NCI-H1436 (cell line): ENCODE results near the gene LRP2.
"Not testable (repeated sequence)": the region's sequence is repeated elsewhere in the genome, so short reads cannot be mapped to it uniquely, and the experiment has no call there.

Experiments
- DNase-seq: peaks from one replicate; lab custom pipeline; 2025; lab: John Stamatoyannopoulos, UW

LRP2 gene

DNA sequence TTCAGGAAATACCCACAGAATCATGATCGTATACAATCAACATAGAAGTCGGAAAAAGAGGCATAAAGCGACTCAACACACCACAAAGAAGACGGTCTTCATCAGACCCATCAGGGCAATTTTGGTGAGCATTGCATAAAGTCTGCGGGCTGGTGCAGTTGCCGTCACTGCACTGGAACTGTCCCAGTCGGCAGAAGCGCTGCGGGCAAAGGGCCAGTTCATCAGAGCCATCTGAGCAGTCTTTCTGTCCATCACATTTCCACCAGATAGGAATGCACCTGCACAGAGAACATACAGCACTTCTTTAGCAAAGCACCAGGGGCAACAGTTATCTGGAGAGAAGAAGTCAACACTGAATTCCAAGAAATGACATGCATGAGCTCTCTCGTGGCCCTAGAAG lies 187.2 kb downstream of the LRP2 start:
- DNase-seq: no peak

- DNase-seq: no peak
Observed at GRCh38 chr2:169173876-169174275, 188.5 kb downstream of the LRP2 start.

GRCh38 chr2:169172914-169173313 lies 189.4 kb downstream of the LRP2 start:
- no peak for DNase-seq

- DNase-seq: no peak
Observed at GRCh38 chr2:169172151-169172735, 190.1 kb downstream of the LRP2 start.

GRCh38 chr2:169165791-169166190 lies 196.5 kb downstream of the LRP2 start:
- no peak for DNase-seq

- no peak for DNase-seq
Observed at GRCh38 chr2:169164311-169164710, 198.0 kb downstream of the LRP2 start.

DNA sequence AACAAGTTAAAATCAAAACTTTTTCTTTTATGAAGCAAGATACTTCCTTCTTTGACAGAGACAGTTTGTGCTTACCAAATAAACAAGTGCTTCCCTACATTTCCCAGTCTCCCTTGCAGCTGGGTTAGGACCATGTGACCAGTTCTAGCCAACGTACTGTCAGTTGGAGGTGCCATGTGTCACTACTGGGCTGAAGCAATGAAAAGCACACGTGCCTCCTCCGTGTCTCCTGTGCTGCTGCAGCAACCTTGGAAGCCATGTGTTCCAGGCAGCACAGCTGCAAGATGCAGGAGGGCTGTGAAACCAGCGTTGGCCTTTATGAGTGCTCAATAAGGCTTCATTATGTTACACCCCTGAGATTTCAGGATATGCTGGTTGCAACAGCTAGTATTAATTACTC lies 199.7 kb downstream of the LRP2 start:
- no peak for DNase-seq

DNA sequence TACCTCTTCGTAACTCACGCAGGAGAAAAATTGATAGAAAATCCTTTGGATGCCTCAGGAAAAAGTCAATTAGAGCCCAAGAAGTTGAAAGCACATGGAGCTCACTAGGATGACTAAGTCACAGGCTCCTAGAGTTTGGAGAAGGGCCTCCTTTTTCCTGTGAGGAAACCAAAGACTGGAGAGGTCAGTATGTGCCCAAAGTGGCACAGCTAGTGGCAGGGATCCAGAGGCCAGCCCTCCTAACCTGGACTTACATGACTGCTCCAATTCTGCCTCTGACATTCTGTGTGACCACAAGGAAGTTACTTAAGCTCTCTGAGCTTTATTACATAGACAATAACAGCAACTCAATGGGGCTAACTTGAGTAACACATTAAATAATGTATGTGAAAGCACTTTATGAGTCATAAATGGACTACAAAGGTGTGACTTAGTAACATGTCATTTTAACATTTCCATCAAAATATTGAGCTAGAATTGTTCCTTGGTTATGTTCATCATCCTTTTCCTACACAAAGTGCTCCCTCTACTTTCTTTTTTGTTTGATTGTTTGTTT lies 201.3 kb downstream of the LRP2 start:
- DNase-seq: no peak

GRCh38 chr2:169159686-169160085 lies 202.6 kb downstream of the LRP2 start:
- DNase-seq: no peak

DNA sequence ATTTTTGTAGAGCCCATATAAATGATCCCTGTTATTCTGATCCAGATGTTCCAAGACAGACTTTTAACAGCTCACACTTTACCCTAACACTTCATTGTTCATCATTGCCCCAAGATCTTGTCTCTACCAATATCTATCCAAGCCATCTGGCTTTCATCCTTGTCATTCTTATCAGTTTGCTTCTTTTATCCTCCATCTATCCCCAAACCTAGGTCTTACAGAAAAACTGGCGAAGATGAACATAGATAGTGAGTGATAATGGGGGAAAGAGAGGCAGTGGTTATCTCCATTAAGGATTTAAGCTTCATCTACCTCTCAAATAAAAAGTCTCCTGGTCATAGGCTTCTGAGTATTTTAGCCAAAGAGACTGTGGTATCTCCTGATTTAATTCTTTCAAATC lies 203.5 kb downstream of the LRP2 start:
- DNase-seq: no peak

DNA sequence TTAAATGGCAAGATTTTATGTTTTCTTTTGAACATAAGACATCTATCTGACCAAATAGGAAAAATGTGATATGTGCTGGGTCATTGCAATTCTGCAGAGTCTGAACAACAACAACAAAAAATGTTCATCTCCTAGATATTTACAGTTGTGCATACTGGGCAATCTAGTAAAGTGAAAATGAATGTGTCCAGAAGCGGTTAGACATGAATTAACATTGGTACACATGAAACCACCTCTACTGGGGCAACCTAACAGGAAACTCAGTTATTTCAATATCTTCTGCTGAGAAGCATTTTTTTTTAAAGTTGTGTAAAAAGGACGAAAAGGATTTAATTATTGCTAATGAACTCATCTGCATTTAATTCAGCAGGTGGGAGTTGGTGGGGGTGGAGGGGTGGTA lies 216.1 kb downstream of the LRP2 start:
- no peak for DNase-seq

DNA sequence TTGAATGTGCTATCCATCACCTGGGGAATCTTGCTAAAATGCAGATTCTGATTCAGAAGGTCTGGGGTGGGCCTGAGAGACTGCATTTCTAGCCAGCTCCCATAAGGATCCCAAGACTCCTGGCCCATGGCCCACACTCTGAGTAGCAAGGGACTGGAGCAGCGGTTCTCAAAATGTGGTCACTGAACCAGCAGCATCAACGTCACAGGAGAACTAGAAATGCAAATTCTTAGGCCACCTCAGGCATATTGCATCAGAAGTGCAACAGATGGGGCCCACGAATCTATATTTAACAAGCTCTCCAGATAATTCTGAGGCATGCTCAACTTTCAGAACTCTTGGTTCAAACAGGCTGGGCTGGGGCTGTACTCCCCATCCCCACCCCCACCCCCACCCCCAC lies 218.3 kb downstream of the LRP2 start:
- DNase-seq: no peak

DNA sequence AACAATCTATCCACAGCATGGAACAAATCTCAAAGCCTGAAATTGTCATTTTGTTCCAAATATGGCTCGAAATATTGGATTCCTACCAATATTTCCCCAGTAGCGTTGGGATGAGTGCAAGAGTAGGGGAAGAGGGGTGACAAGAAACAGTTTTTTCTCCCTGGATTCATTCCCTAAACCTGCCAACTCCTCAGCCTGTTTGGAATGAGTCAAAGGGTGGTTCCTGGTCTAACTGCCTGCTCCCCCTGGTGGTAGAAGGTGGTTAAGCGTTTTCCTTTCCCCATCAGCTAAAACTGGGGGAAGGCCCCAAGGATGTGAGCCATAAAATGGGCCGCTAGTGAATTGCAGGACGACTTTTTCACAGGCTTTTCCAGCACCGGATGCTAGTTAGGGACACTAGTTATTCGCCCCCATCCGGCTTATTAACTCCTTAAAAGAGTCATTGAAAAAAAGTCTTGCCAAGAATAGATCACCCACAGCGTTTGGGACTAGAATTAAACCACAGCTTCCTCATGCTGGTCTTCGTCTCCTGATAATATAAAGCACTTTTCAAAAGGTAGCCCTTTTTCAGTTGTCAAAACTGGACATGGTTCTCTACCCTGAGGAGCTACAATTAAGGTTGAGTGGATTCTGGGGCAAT lies 220.5 kb downstream of the LRP2 start:
- DNase-seq: peak; percentile 42

- DNase-seq: no peak
Observed at GRCh38 chr2:169139993-169140767, 222.2 kb downstream of the LRP2 start.

DNA sequence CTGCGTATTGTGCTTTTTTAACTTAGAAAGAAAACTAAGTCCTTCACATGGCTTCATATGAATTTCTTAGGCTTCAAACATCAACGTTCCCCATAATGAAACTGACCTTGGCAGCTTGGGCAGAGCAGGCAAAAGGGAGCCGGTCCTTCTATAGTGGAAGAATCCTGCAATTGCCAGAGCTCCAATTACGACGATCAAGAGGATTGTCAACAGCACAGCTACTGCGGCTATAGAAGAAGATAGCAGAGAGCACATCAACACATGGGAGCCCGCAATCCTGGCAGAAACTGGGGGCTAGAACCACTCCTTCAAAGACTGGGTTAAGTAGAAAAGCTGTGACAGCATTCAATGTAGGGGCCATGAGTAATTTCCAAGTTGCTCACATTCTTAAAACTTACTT lies 223.2 kb downstream of the LRP2 start:
- no peak for DNase-seq

DNA sequence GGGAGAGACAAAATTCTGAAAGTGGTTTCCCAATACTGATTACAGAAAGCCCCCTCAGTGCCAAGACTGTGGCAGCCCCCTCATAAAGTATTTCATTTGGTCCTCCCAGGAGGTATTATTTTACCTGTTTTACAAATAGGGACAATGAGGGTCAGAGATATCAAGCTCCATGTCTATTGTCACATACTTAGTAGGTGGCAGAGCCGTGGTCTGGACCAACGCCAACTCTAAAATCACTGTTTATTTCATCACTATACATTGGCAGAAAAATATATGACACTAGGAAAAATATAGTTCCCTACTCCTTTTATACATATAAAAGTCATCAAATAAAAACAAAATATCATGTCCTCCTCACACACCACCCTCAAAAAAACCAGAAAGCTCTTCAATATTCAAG lies 224.4 kb downstream of the LRP2 start:
- no peak for DNase-seq

DNA sequence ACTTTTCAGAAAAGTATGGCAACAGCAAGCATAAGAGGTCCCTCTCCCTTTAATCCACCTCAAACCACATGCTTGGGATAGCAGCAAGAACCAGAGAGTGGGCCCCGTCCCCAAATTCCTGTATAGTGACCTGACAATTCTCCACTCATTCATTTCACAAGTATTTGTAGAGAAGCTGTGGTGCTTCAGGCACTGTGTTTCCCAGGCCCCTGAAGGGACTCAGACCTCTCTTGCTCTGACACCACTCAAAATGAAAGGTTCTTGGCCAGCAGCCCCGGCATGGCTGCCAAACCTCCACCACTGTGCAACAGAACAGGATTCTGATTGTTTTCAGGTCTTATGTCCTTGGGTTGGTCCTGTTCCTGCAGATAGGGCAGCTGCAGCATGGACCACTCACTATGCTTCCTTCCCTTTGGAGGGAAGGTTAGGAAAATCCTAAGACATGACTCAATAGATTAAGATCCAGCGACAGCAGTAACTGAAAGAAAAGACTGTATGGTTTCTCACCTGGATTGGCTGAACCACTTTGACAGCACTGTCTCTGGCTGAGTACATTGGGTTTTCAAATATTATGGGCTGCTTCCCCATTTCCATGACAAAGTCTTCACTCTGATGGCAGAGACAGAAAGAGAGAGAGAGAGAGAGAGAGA lies 225.3 kb downstream of the LRP2 start:
- DNase-seq: no peak

- DNase-seq: not testable (repeated sequence)
Observed at GRCh38 chr2:169136428-169136827, 225.9 kb downstream of the LRP2 start.

GRCh38 chr2:169134272-169134671 lies 228.1 kb downstream of the LRP2 start:
- DNase-seq: not testable (repeated sequence)

GRCh38 chr2:169131587-169132512 lies 230.5 kb downstream of the LRP2 start:
- DNase-seq: no peak

GRCh38 chr2:169129703-169130243 lies 232.6 kb downstream of the LRP2 start:
- no peak for DNase-seq
